Activated CD4-positive, alpha-beta T cell treated with anti-CD3 and anti-CD28 coated beads for 36 hours (primary cell): ENCODE measurements around the gene PROB1. TPM values are rescaled to one million over a fixed set of nuclear protein-coding genes. Genes with fewer than 3 reads are reported as not detected.
A peak's percentile ranks its signal among the peaks of the same experiment; 100 is the strongest.
"Not testable (repeated sequence)": the region's sequence is repeated elsewhere in the genome, so short reads cannot be mapped to it uniquely, and the experiment has no call there.

Experiments
- ATAC-seq: fragments of 200-7000 bp; cut with Tn5 transposase; one replicate; pipeline ENCODE4 v1.10.0; 2021; ENCODE audit warnings: mild to moderate bottlenecking, moderate library complexity
- CTCF ChIA-PET: fragments of 350-600 bp; sonication (Branson Sonifier 250); formaldehyde crosslinking; loops from one replicate; lab custom pipeline; 2021; ENCODE audit warnings: antibody characterized with exemption; lab: Charles Lee
- POLR2A ChIA-PET: fragments of 350-600 bp; sonication (Branson Sonifier 250); formaldehyde crosslinking; loops from one replicate; lab custom pipeline; 2021; ENCODE audit warnings: antibody characterized with exemption, inconsistent platforms; lab: Charles Lee
- DNase-seq: peaks from one replicate; pipeline ENCODE4 v3.0.0-alpha.2; 2020
- H3K27ac Mint-ChIP-seq: one replicate; pipeline ENCODE4 v1.8.0; 2021; ENCODE audit warnings: mixed read lengths
- H3K27me3 Mint-ChIP-seq: one replicate; pipeline ENCODE4 v1.8.0; 2021; ENCODE audit warnings: mixed read lengths
- H3K36me3 Mint-ChIP-seq: one replicate; pipeline ENCODE4 v1.8.0; 2021; ENCODE audit warnings: low read depth, mixed read lengths
- H3K4me1 Mint-ChIP-seq: one replicate; pipeline ENCODE4 v1.8.0; 2021; ENCODE audit warnings: mixed read lengths
- H3K4me3 Mint-ChIP-seq: one replicate; pipeline ENCODE4 v1.8.0; 2021; ENCODE audit warnings: mild to moderate bottlenecking, moderate library complexity, mixed read lengths
- H3K9me3 Mint-ChIP-seq: one replicate; pipeline ENCODE4 v1.8.0; 2021; ENCODE audit warnings: low read depth, mixed read lengths
- intact Hi-C, 2 experiments: fragments of 100-400 bp; cut with DNase I in 1 of 2; cut with micrococcal nuclease in 1 of 2; formaldehyde crosslinking; loops; one replicate each; pipeline versions ENCODE4 v1.14.2 to v1.15.1; 2022 to 2024; cut with DNase I, micrococcal nuclease
- total RNA-seq, 2 experiments: library from RNA; stranded (reverse); gene quantifications; one replicate each; pipeline ENCODE4 v1.2.3, GENCODE V29; 2021

The PROB1 gene
- total RNA-seq, 2 experiments from 2014 or later = 3.2 TPM

DNA sequence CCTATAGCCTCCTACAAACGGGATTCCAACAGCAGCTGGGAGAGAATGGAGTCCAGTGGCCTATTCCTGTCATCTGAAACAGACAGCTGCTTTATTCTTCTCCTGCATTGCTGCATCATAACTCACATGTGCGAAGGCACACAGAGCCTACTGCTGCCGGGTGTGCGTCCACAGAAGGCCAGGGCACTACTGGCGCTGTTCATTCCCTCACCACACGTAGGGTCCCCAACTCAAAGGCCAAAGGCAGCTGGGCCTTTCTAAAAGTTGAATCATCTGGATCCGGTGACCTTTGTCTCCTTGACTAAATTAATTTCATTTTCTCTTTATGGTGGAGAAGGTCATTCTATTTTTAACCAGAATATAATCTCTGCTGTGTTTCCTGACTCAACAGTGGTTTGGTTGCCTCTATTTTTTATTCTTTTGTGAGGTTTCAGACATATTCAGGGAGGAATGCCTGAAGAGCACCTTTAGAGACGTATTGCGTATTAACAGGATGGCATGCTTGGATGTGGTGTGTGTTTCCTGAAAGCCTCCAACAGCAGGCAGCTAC, 19.8 kb upstream of the PROB1 start:
- H3K36me3 Mint-ChIP-seq = peaks cover 53% of the 10 kb centered on the region
- H3K27ac Mint-ChIP-seq = peak overlapping the region; percentile 98
- DNase-seq = peak; percentile 42
- ChIA-PET CTCF (interaction anchor here (0.6 to 3.5 kb wide), 14 partner anchors 8 to 152 kb away, joined by 3 to 14 read pairs (median 4); partner anchors contain the start of genes DNAJC18, PAIP2, SPATA24 and STING1), POLR2A (interaction anchor here (0.6 to 1.5 kb wide), 10 partner anchors 22 to 346 kb away, joined by 3 to 6 read pairs (median 4); partner anchors contain the start of genes DNAJC18 and MZB1)
- H3K4me3 Mint-ChIP-seq = peak overlapping the region; percentile 60
- ATAC-seq = peak; percentile 14
- H3K4me1 Mint-ChIP-seq = peaks cover 49% of the 10 kb centered on the region
- no peaks in the 10 kb centered on the region for H3K27me3 Mint-ChIP-seq
- intact Hi-C loops = loop anchor here (1.0 to 10.0 kb wide), 13 partner anchors 10 to 350 kb away; partner anchors contain the start of genes SPATA24 (in 2 of the 2), DNAJC18 (in 1 of the 2) and UBE2D2 (in 1 of the 2)
- no peaks in the 10 kb centered on the region for H3K9me3 Mint-ChIP-seq

DNA sequence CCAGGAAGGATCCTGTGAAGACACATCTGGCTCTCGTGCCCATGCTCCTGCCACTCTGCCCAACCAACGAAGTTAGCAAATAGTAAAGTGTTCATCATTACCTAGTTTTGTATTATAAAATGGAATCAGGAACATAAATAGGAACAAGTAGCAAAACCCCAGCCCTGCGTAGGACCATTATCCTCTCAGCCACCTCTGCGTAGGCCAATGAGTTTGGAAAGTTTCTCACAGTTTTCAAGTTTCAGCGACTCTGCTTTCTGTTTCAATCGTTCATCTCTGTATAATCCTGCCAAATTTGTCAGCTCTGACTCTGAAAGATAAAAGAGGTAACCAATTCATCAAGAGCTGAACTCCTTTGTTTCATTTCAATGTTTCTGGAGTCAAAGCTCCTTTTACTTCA, 19.1 kb upstream of the PROB1 start:
- ATAC-seq (peak; percentile 69), DNase-seq (peak; percentile 58)
- peaks cover 49% of the 10 kb centered on the region for H3K36me3 Mint-ChIP-seq
- POLR2A ChIA-PET = interaction anchor here (0.7 to 1.5 kb wide), 8 partner anchors 10 to 68 kb away, joined by 3 to 6 read pairs (median 4); partner anchors contain the start of genes DNAJC18, MZB1 and SPATA24
- no peaks in the 10 kb centered on the region for H3K27me3 Mint-ChIP-seq
- peak overlapping the region; percentile 15 for H3K4me3 Mint-ChIP-seq
- CTCF ChIA-PET = interaction anchor here (0.6 to 3.5 kb wide), 16 partner anchors 8 to 198 kb away, joined by 3 to 14 read pairs (median 4); partner anchors contain the start of genes DNAJC18, PAIP2, SPATA24 and STING1
- H3K4me1 Mint-ChIP-seq = peaks cover 49% of the 10 kb centered on the region
- intact Hi-C loops = loop anchor here (1.0 to 10.0 kb wide), 6 partner anchors 10 to 351 kb away; partner anchors contain the start of gene SPATA24 (in 1 of the 2)
- no peaks in the 10 kb centered on the region for H3K9me3 Mint-ChIP-seq
- peak overlapping the region; percentile 98 for H3K27ac Mint-ChIP-seq

DNA sequence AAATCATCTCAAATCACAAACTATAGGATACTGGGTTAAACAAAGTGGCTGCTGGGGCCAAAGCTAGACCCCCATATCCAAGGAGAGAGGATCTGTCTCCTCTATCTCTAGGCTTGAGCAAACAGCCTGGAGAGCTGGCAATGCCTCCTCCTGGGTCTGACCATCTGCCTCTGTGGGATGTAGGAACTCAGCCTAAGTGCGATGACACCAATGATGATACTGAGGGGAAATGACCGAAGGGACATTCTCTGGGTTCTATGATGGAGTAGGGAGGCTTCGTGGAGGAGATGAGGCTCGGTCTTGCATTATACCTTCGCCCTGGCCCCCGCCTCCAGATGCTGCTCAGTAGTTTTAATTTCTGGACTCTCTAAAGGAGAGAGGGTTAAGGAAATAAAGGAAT, 18.2 kb upstream of the PROB1 start:
- Mint-ChIP-seq H3K36me3 (peaks cover 42% of the 10 kb centered on the region), H3K9me3 (no peaks in the 10 kb centered on the region), H3K27ac (peak overlapping the region; percentile 98), H3K4me1 (peaks cover 49% of the 10 kb centered on the region), H3K4me3 (no peak overlapping the region), H3K27me3 (no peaks in the 10 kb centered on the region)
- ChIA-PET CTCF (interaction anchor here (0.9 to 3.5 kb wide), 4 partner anchors 10 to 199 kb away, joined by 3 to 14 read pairs (median 4); partner anchors contain the start of gene SPATA24), POLR2A (interaction anchor here (1.0 kb wide), 1 partner anchor 9 kb away, joined by 4 read pairs; the partner anchor contains the start of gene SPATA24)
- intact Hi-C loops = loop anchor here in 1 of 2 experiments (10.0 kb wide), 2 partner anchors 222 to 352 kb away; no protein-coding TSS in a partner anchor
- ATAC-seq (no peak), DNase-seq (no peak)

GRCh38 chr5:139410993-139411828, 16.3 kb upstream of the PROB1 start:
- H3K27me3 Mint-ChIP-seq = no peaks in the 10 kb centered on the region
- intact Hi-C loops = loop anchor here in 1 of 2 experiments (10.0 kb wide), 2 partner anchors 224 to 354 kb away; no protein-coding TSS in a partner anchor
- ChIA-PET CTCF (interaction anchor here (0.6 to 2.8 kb wide), 9 partner anchors 10 to 237 kb away, joined by 3 to 10 read pairs (median 3); partner anchors contain the start of genes CXXC5 and UBE2D2), POLR2A (interaction anchor here (0.9 kb wide), 1 partner anchor 63 kb away, joined by 3 read pairs; no protein-coding TSS in a partner anchor)
- peaks cover 28% of the 10 kb centered on the region for H3K36me3 Mint-ChIP-seq
- no peak for ATAC-seq
- H3K27ac Mint-ChIP-seq = no peak overlapping the region
- no peaks in the 10 kb centered on the region for H3K9me3 Mint-ChIP-seq
- DNase-seq = no peak
- peaks cover 42% of the 10 kb centered on the region for H3K4me1 Mint-ChIP-seq
- no peak overlapping the region for H3K4me3 Mint-ChIP-seq

DNA sequence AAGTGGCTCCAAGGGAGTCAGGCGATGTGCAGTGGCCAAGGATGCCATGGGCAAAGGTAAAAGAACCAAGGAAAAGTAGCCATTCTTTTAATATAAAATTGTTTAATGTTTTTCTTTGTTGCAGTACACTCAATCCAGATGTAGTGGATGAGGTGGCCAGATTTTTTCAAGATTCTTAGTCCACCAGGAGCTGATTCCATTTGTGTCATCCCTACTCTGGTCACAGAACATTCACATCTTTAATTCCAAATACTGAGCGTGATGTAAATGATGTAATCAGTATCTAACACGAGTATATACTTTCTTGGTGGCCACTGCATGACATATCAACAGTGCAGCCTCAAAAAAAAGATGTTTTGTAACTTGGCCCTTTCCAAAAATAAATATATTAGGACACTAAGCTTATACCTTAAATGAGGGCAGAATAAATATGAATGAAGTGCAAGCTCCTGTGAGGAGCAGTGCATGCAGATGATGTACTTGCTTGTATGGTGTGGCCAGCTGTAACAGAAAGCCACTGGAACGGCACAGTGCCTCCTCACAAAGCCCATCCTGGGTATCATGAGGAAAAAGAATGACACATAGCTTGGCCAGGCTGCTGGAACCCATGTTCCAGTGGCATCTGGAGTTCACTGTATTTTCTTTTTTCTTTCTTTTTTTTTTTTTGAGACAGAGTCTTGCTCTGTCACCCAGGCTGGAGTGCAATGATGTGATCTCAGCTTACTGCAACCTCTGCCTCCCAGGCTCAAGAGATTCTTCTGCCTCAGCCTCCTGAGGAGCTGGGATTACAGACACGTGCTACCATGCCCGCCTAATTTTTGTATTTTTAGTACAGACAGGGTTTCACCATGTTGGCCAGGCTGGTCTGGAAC, 15.5 kb upstream of the PROB1 start:
- peaks cover 25% of the 10 kb centered on the region for H3K36me3 Mint-ChIP-seq
- CTCF ChIA-PET = interaction anchor here (0.5 to 2.8 kb wide), 9 partner anchors 12 to 238 kb away, joined by 3 to 10 read pairs (median 3); partner anchors contain the start of genes CXXC5 and UBE2D2
- intact Hi-C loops = loop anchor here in 1 of 2 experiments (10.0 kb wide), 2 partner anchors 224 to 354 kb away; no protein-coding TSS in a partner anchor
- H3K9me3 Mint-ChIP-seq = no peaks in the 10 kb centered on the region
- H3K27me3 Mint-ChIP-seq = no peaks in the 10 kb centered on the region
- peaks cover 33% of the 10 kb centered on the region for H3K4me1 Mint-ChIP-seq
- no peak overlapping the region for H3K4me3 Mint-ChIP-seq
- DNase-seq (no peak), ATAC-seq (no peak)
- no peak overlapping the region for H3K27ac Mint-ChIP-seq
- POLR2A ChIA-PET = no interaction called here

DNA sequence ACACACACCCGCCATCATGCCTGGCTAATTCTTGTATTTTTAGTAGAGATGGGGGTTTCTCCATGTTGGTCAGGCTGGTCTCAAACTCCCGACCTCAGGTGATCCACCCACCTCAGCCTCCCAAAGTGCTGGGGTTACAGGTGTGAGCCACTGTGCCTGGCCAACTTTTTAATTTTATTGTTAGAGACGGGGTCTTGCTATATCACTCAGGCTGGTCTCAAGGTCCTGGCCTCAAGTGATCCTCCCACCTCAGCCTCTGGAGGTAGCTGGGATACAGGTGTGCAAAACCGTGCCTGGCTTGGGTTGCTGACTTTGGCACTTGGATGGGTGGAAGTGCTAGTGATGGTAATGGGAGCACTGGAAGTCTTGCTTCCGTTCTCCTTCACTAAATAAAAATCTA, 14.2 kb upstream of the PROB1 start:
- ATAC-seq, H3K4me3 Mint-ChIP-seq, intact Hi-C loops, POLR2A ChIA-PET, H3K27me3 Mint-ChIP-seq, DNase-seq, H3K9me3 Mint-ChIP-seq, H3K27ac Mint-ChIP-seq: not testable (repeated sequence)
- CTCF ChIA-PET = interaction anchor here (1.7 to 2.8 kb wide), 2 partner anchors 102 to 239 kb away, joined by 3 to 10 read pairs; partner anchors contain the start of gene CXXC5
- Mint-ChIP-seq H3K4me1 (peaks cover 32% of the 10 kb centered on the region), H3K36me3 (peaks cover 20% of the 10 kb centered on the region)

- ATAC-seq (no peak), DNase-seq (no peak)
- no peaks in the 10 kb centered on the region for H3K27me3 Mint-ChIP-seq
- intact Hi-C loops = no loop called here
- ChIA-PET CTCF (interaction anchor here (0.6 to 1.0 kb wide), 2 partner anchors 9 to 33 kb away, joined by 3 read pairs; no protein-coding TSS in a partner anchor), POLR2A (no interaction called here)
- peaks cover 28% of the 10 kb centered on the region for H3K4me1 Mint-ChIP-seq
- H3K36me3 Mint-ChIP-seq = peaks cover 13% of the 10 kb centered on the region
- peak overlapping the region; percentile 44 for H3K27ac Mint-ChIP-seq
- no peak overlapping the region for H3K4me3 Mint-ChIP-seq
- H3K9me3 Mint-ChIP-seq = no peaks in the 10 kb centered on the region
Observed at GRCh38 chr5:139408191-139408590, 13.3 kb upstream of the PROB1 start.

DNA sequence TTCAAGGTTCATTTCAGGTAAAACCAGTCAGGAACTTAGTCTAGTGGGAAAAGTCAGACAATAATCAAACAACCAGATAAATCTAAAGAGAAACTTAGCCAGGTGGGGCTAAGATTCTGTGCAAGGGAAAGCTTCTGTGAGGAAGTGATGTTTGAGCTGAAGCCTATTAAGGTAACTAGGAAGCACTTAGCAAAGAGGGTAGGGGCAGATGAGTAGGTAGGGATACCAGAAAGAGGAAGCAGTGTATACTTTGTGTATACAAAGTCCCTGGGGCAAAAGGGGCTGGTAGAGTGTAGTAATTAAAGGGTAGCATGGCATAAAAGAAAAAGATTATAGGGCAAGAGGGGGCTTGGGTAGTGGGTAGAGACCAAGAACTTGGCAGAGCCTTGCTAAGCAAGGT, 12.6 kb upstream of the PROB1 start:
- POLR2A ChIA-PET = no interaction called here
- intact Hi-C loops = no loop called here
- Mint-ChIP-seq H3K4me1 (peaks cover 28% of the 10 kb centered on the region), H3K36me3 (peaks cover 8% of the 10 kb centered on the region), H3K4me3 (no peak overlapping the region), H3K9me3 (no peaks in the 10 kb centered on the region), H3K27ac (peak overlapping the region; percentile 44), H3K27me3 (no peaks in the 10 kb centered on the region)
- CTCF ChIA-PET = interaction anchor here (0.7 to 1.6 kb wide), 3 partner anchors 8 to 126 kb away, joined by 3 to 4 read pairs (median 4); no protein-coding TSS in a partner anchor
- no peak for ATAC-seq
- no peak for DNase-seq

- Mint-ChIP-seq H3K9me3 (no peaks in the 10 kb centered on the region), H3K36me3 (peaks cover 6% of the 10 kb centered on the region), H3K4me3 (no peak overlapping the region), H3K4me1 (peaks cover 28% of the 10 kb centered on the region), H3K27me3 (no peaks in the 10 kb centered on the region), H3K27ac (peak overlapping the region; percentile 44)
- DNase-seq (no peak), ATAC-seq (no peak)
- intact Hi-C loops = no loop called here
- ChIA-PET CTCF (interaction anchor here (0.6 to 1.6 kb wide), 5 partner anchors 8 to 227 kb away, joined by 3 to 4 read pairs (median 4); no protein-coding TSS in a partner anchor), POLR2A (no interaction called here)
Observed at GRCh38 chr5:139406963-139407362, 12.1 kb upstream of the PROB1 start.

GRCh38 chr5:139404484-139404840, 9.6 kb upstream of the PROB1 start:
- Mint-ChIP-seq H3K27me3 (no peaks in the 10 kb centered on the region), H3K4me3 (peak overlapping the region; percentile 79), H3K4me1 (peaks cover 32% of the 10 kb centered on the region), H3K27ac (peak overlapping the region; percentile 99), H3K9me3 (no peaks in the 10 kb centered on the region), H3K36me3 (peaks cover 2% of the 10 kb centered on the region)
- ATAC-seq (no peak), DNase-seq (no peak)
- POLR2A ChIA-PET = interaction anchor here (0.7 to 1.0 kb wide), 3 partner anchors 12 to 157 kb away, joined by 3 read pairs; partner anchors contain the start of genes PAIP2 and UBE2D2
- CTCF ChIA-PET = interaction anchor here (0.9 to 3.7 kb wide), 6 partner anchors 10 to 362 kb away, joined by 3 to 26 read pairs (median 4); partner anchors contain the start of gene MZB1
- intact Hi-C loops = loop anchor here (1.0 to 5.0 kb wide), 12 partner anchors 10 to 940 kb away; partner anchors contain the start of genes UBE2D2 (in 2 of the 2), DNAJC18 (in 1 of the 2), HSPA9 (in 1 of the 2) and MATR3 (in 1 of the 2)
